ENCODE data around the gene ALOX15B.

DNA sequence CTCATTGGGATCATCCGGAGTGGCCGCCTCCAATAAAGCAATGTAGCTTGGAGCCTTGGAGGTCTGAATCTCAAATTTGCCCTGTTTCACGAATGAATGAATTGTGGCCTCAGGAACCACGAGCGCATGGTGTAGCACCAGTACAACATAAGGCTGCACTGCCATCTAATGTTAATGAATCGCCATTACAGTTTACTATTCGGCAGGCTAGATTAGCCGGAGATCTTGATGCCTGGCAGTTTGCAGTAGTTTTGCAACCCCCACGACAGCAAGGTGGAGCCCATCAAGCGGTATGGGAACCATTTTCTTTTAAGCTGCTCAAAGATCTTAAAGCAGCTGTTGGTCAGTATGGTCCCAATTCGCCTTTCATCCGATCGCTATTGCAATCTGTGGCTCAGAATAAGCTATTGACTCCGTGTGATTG lies 18.8 kb downstream of the ALOX15B start:
- TF ChIP-seq, protein P1, sequence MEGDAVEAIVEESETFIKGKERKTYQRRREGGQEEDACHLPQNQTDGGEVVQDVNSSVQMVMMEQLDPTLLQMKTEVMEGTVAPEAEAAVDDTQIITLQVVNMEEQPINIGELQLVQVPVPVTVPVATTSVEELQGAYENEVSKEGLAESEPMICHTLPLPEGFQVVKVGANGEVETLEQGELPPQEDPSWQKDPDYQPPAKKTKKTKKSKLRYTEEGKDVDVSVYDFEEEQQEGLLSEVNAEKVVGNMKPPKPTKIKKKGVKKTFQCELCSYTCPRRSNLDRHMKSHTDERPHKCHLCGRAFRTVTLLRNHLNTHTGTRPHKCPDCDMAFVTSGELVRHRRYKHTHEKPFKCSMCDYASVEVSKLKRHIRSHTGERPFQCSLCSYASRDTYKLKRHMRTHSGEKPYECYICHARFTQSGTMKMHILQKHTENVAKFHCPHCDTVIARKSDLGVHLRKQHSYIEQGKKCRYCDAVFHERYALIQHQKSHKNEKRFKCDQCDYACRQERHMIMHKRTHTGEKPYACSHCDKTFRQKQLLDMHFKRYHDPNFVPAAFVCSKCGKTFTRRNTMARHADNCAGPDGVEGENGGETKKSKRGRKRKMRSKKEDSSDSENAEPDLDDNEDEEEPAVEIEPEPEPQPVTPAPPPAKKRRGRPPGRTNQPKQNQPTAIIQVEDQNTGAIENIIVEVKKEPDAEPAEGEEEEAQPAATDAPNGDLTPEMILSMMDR (IDR thresholded peaks at IDR 0.05; ENCODE audit: insufficient read depth, low read depth, low read length), result peak; percentile 84
- TF ChIP-seq EZH2 (IDR thresholded peaks at IDR 0.05; ENCODE audit: insufficient read depth, low read length), result no peak

All from astrocyte (in vitro differentiated cells and primary cell).